GM18907 (cell line): ENCODE results near the gene POLD3.

Source experiments
- ATAC-seq: cut with Tn5 transposase; IDR thresholded peaks from one replicate; pipeline ENCODE4 v1.9.1; 2021; ENCODE audit warnings: mild to moderate bottlenecking, moderate library complexity; ENCODE audit not compliant: unreplicated experiment

POLD3 gene

GRCh38 chr11:74672332-74672955 is 80.1 kb downstream of the POLD3 start:
- ATAC-seq: no peak

- no peak for ATAC-seq
Observed at GRCh38 chr11:74672956-74673692, 80.7 kb downstream of the POLD3 start.

- no peak for ATAC-seq
Observed at GRCh38 chr11:74673693-74674360, 81.4 kb downstream of the POLD3 start.

GRCh38 chr11:74675761-74676160 is 83.4 kb downstream of the POLD3 start:
- no peak for ATAC-seq

- ATAC-seq: no peak
Observed at GRCh38 chr11:74676596-74676995, 84.2 kb downstream of the POLD3 start.

GRCh38 chr11:74677131-74677530 is 84.7 kb downstream of the POLD3 start:
- ATAC-seq: no peak

GRCh38 chr11:74678041-74678440 is 85.7 kb downstream of the POLD3 start:
- no peak for ATAC-seq

- no peak for ATAC-seq
Observed at GRCh38 chr11:74678591-74679512, 86.5 kb downstream of the POLD3 start.

- no peak for ATAC-seq
Observed at GRCh38 chr11:74679513-74679865, 87.1 kb downstream of the POLD3 start.

- ATAC-seq: no peak
Observed at GRCh38 chr11:74680035-74680671, 87.8 kb downstream of the POLD3 start.

GRCh38 chr11:74680703-74681531 is 88.5 kb downstream of the POLD3 start:
- no peak for ATAC-seq

GRCh38 chr11:74681686-74682651 is 89.6 kb downstream of the POLD3 start:
- no peak for ATAC-seq

- ATAC-seq: no peak
Observed at GRCh38 chr11:74682731-74683278, 90.4 kb downstream of the POLD3 start.

- ATAC-seq: no peak
Observed at GRCh38 chr11:74683279-74683871, 91.0 kb downstream of the POLD3 start.

- ATAC-seq: no peak
Observed at GRCh38 chr11:74683941-74684481, 91.6 kb downstream of the POLD3 start.

- ATAC-seq: no peak
Observed at GRCh38 chr11:74684661-74685060, 92.3 kb downstream of the POLD3 start.

GRCh38 chr11:74685338-74685737 is 93.0 kb downstream of the POLD3 start:
- no peak for ATAC-seq

GRCh38 chr11:74685905-74686304 is 93.5 kb downstream of the POLD3 start:
- no peak for ATAC-seq
